Smooth muscle cell (in vitro differentiated cells): ENCODE results near the gene SRD5A1. TPM values are rescaled to one million over a fixed set of nuclear protein-coding genes. Genes with fewer than 3 reads are reported as not detected.

Experiments
- DNase-seq: peaks from one replicate; lab custom pipeline; 2025; ENCODE audit not compliant: unreplicated experiment; lab: John Stamatoyannopoulos, UW
- H2AFZ ChIP-seq: fragments of 200-600 bp; sonication (generic); 2 replicates; pipeline ENCODE4 v1.6.0; 2016; ENCODE audit warnings: antibody characterized with exemption, low read depth, mild to moderate bottlenecking
- H3F3A ChIP-seq: fragments of 200-600 bp; sonication (generic); 2 replicates; pipeline ENCODE4 v1.6.0; 2017; ENCODE audit warnings: antibody characterized with exemption, low read depth
- H3K27ac ChIP-seq: fragments of 200-600 bp; sonication (generic); 2 replicates; pipeline ENCODE4 v1.5.1; 2016; ENCODE audit warnings: low read depth, mild to moderate bottlenecking
- H3K27me3 ChIP-seq: fragments of 200-600 bp; sonication (generic); 2 replicates; pipeline ENCODE4 v1.6.1; 2016; ENCODE audit warnings: low read depth, mild to moderate bottlenecking
- H3K36me3 ChIP-seq: fragments of 200-600 bp; sonication (generic); 2 replicates; pipeline ENCODE4 v1.5.1; 2016; ENCODE audit warnings: low read depth
- H3K4me1 ChIP-seq: fragments of 200-600 bp; sonication (generic); 2 replicates; pipeline ENCODE4 v1.5.1; 2016; ENCODE audit warnings: low read depth
- H3K4me2 ChIP-seq: fragments of 200-600 bp; sonication (generic); 2 replicates; pipeline ENCODE4 v1.6.0; 2016; ENCODE audit warnings: mild to moderate bottlenecking
- H3K4me3 ChIP-seq: fragments of 200-600 bp; sonication (generic); 2 replicates; pipeline ENCODE4 v1.5.1; 2016; ENCODE audit warnings: mild to moderate bottlenecking
- H3K79me2 ChIP-seq: fragments of 200-600 bp; sonication (generic); 2 replicates; pipeline ENCODE4 v1.6.0; 2016; ENCODE audit warnings: low read depth, mild to moderate bottlenecking
- H3K9ac ChIP-seq: fragments of 200-600 bp; sonication (generic); 2 replicates; pipeline ENCODE4 v1.6.0; 2016; ENCODE audit warnings: low read depth
- H3K9me3 ChIP-seq: fragments of 200-600 bp; sonication (generic); replicated peaks from 2 replicates; pipeline ENCODE4 v1.5.1; 2016; ENCODE audit warnings: low read depth
- H4K20me1 ChIP-seq: fragments of 200-600 bp; sonication (generic); 2 replicates; pipeline ENCODE4 v1.6.0; 2016; ENCODE audit warnings: low read depth
- WGBS: methylation state at CpG from one replicate; pipeline ENCODE4 v1.1.7; 2016; ENCODE audit warnings: low lambda C conversion rate; 5-methylcytosine and 5-hydroxymethylcytosine counted together
- polyA plus RNA-seq: library from polyadenylated mRNA; unstranded; fragments of >200 nt; fragmentation: Nextera tagmentation; extraction: Ambion mirVana; gene quantifications from 2 replicates; pipeline ENCODE4 v1.2.1, GENCODE V29; 2016
- total RNA-seq: library from RNA; depleted of rRNA; stranded (reverse); fragments of >200 nt; gene quantifications from 2 replicates; pipeline ENCODE4 v1.2.3, GENCODE V29; 2014
- TF ChIP-seq, protein P1 (sequence below): fragments of 200-600 bp; sonication (generic); IDR thresholded peaks from 2 replicates; pipeline ENCODE4 v1.5.1; 2017; ENCODE audit warnings: borderline replicate concordance, mild to moderate bottlenecking, antibody characterized with exemption; ENCODE audit not compliant: insufficient read depth, poor library complexity, severe bottlenecking

The SRD5A1 gene
- total and polyA plus RNA-seq, 2 experiments from 2014 or later = 17.1 to 23.5 TPM

GRCh38 chr5:6590581-6590980 is 42.7 kb upstream of the SRD5A1 start:
- TF ChIP-seq, protein P1, sequence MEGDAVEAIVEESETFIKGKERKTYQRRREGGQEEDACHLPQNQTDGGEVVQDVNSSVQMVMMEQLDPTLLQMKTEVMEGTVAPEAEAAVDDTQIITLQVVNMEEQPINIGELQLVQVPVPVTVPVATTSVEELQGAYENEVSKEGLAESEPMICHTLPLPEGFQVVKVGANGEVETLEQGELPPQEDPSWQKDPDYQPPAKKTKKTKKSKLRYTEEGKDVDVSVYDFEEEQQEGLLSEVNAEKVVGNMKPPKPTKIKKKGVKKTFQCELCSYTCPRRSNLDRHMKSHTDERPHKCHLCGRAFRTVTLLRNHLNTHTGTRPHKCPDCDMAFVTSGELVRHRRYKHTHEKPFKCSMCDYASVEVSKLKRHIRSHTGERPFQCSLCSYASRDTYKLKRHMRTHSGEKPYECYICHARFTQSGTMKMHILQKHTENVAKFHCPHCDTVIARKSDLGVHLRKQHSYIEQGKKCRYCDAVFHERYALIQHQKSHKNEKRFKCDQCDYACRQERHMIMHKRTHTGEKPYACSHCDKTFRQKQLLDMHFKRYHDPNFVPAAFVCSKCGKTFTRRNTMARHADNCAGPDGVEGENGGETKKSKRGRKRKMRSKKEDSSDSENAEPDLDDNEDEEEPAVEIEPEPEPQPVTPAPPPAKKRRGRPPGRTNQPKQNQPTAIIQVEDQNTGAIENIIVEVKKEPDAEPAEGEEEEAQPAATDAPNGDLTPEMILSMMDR = no peak
- Histone ChIP-seq H3K4me3 (no peak overlapping the region), H3K9me3 (no peaks in the 10 kb centered on the region), H3K27me3 (peaks cover 3% of the 10 kb centered on the region), H2AFZ (no peak overlapping the region), H3K4me1 (no peaks in the 10 kb centered on the region), H3F3A (no peaks in the 10 kb centered on the region), H3K79me2 (no peaks in the 10 kb centered on the region), H3K9ac (no peak overlapping the region), H3K27ac (no peak overlapping the region), H4K20me1 (no peaks in the 10 kb centered on the region), H3K36me3 (no peaks in the 10 kb centered on the region), H3K4me2 (no peak overlapping the region)
- no peak for DNase-seq
- WGBS = 90% methylated on average over 2 of the region's 2 CpGs

DNA sequence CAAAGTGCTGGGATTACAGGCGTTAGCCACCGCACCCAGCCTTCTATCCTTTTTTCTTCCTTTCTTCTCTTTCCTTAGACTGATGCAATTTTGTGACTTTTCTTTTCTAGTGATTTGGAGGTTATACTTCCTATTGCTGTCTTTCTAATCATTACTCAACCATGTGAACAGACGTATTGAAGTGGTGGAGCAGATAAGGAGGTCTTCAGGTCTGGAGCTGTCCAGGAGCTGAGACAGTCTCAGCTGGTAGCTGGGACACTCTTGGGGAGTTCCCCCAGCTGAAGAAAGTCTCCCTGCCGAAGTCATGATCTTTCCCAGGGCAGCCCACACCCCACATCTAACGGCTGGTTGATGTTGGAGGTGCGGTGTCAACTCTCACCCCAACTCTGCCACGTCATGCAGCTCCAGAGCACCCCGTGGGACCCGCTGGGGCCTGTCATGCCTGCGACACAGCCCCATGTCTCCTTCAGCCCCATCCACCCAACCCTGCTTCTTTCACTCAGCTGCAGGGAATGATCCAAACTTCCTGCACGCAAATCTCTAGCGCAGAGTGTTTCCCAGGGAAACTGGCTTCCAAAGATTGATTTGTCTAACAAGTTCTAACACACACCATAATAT is 41.5 kb upstream of the SRD5A1 start:
- Histone ChIP-seq H3K4me1 (no peaks in the 10 kb centered on the region), H4K20me1 (no peaks in the 10 kb centered on the region), H2AFZ (no peak overlapping the region), H3K4me3 (no peak overlapping the region), H3K36me3 (no peaks in the 10 kb centered on the region), H3K27me3 (no peaks in the 10 kb centered on the region), H3F3A (no peaks in the 10 kb centered on the region), H3K9ac (no peak overlapping the region), H3K79me2 (no peaks in the 10 kb centered on the region), H3K9me3 (no peaks in the 10 kb centered on the region), H3K4me2 (no peak overlapping the region), H3K27ac (no peak overlapping the region)
- no peak for DNase-seq
- TF ChIP-seq, protein P1 = no peak
- WGBS = 94% methylated on average over 12 of the region's 12 CpGs

DNA sequence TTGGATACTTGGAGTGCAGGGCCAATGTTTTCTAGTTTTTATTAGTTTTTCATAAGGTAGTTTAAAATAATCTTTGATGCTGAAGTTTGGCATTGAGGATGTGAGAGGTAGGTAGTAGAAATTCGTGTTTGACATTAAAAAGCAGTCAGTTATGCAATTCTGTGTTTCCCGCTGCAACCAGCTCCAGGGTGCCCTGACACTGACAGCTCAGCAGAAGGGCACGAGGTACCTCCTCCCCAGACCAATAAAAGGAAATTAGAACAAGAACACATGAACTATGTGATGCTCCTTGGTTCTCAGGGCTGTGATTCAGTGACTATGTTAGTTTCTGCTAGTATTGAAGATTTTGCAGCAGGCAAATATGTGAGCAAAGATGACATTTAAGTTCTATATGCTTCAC is 40.6 kb upstream of the SRD5A1 start:
- 75% methylated on average over 3 of the region's 3 CpGs for WGBS

More for the DNA sequence above, 40.6 kb upstream of the SRD5A1 start:
- DNase-seq = no peak
- H4K20me1 ChIP-seq = no peaks in the 10 kb centered on the region
- H3K4me3 ChIP-seq = no peak overlapping the region
- no peaks in the 10 kb centered on the region for H3F3A ChIP-seq
- TF ChIP-seq, protein P1 = no peak
- H3K27me3 ChIP-seq = no peaks in the 10 kb centered on the region
- H3K79me2 ChIP-seq = no peaks in the 10 kb centered on the region
- H3K4me2 ChIP-seq = no peak overlapping the region
- H3K27ac ChIP-seq = no peak overlapping the region
- H2AFZ ChIP-seq = no peak overlapping the region
- no peaks in the 10 kb centered on the region for H3K4me1 ChIP-seq
- no peak overlapping the region for H3K9ac ChIP-seq
- H3K9me3 ChIP-seq = no peaks in the 10 kb centered on the region
- no peaks in the 10 kb centered on the region for H3K36me3 ChIP-seq
